GM23338 (cell line): ENCODE results near the gene IGF2R. TPM values are rescaled to one million over a fixed set of nuclear protein-coding genes. Genes with fewer than 3 reads are reported as not detected.

Experiments
- ATAC-seq: fragments of 200-7000 bp; cut with Tn5 transposase; 3 replicates; pipeline ENCODE4 v1.9.1; 2020
- DNase-seq: peaks from one replicate; pipeline ENCODE4 v3.0.0-alpha.2; 2015; ENCODE audit warnings: low spot score
- H2AFZ ChIP-seq: fragments of 200-600 bp; sonication (generic); 2 replicates; pipeline ENCODE4 v1.8.0; 2016; ENCODE audit warnings: antibody characterized with exemption, mild to moderate bottlenecking, moderate library complexity
- H3F3A ChIP-seq: fragments of 200-600 bp; sonication (generic); replicated peaks from 2 replicates; pipeline ENCODE4 v1.8.0; 2017; ENCODE audit warnings: antibody characterized with exemption, mixed run types, low read depth
- H3K27ac ChIP-seq: fragments of 200-600 bp; sonication (generic); 2 replicates; pipeline ENCODE4 v1.6.1; 2016; ENCODE audit warnings: low read depth
- H3K27me3 ChIP-seq: fragments of 200-600 bp; sonication (generic); 2 replicates; pipeline ENCODE4 v1.8.0; 2016; ENCODE audit warnings: mild to moderate bottlenecking, mixed run types, moderate library complexity; ENCODE audit not compliant: insufficient read depth
- H3K36me3 ChIP-seq: fragments of 200-600 bp; sonication (generic); 2 replicates; pipeline ENCODE4 v1.8.0; 2016; ENCODE audit warnings: mild to moderate bottlenecking; ENCODE audit not compliant: insufficient read depth
- H3K4me1 ChIP-seq: fragments of 200-600 bp; sonication (generic); 2 replicates; pipeline ENCODE4 v1.8.0; 2016; ENCODE audit warnings: mild to moderate bottlenecking, moderate library complexity; ENCODE audit not compliant: insufficient read depth
- H3K4me2 ChIP-seq: fragments of 200-600 bp; sonication (generic); 2 replicates; pipeline ENCODE4 v1.7.1; 2017; ENCODE audit warnings: mixed run types
- H3K4me3 ChIP-seq: fragments of 200-600 bp; sonication (generic); 2 replicates; pipeline ENCODE4 v1.6.1; 2016; ENCODE audit warnings: mixed run types
- H3K79me2 ChIP-seq: fragments of 200-600 bp; sonication (generic); replicated peaks from 2 replicates; pipeline ENCODE4 v1.8.0; 2017; ENCODE audit warnings: mild to moderate bottlenecking; ENCODE audit not compliant: insufficient read depth
- H3K9me2 ChIP-seq: fragments of 200-600 bp; sonication (generic); 2 replicates; pipeline ENCODE4 v1.8.0; 2017; ENCODE audit not compliant: insufficient read depth
- H4K20me1 ChIP-seq: fragments of 200-600 bp; sonication (generic); replicated peaks from 2 replicates; pipeline ENCODE4 v1.8.0; 2017; ENCODE audit warnings: mild to moderate bottlenecking; ENCODE audit not compliant: insufficient read depth
- H3K27ac Mint-ChIP-seq: 2 replicates; pipeline ENCODE4 v1.8.0; 2020; ENCODE audit warnings: inconsistent platforms, mild to moderate bottlenecking, moderate library complexity, mixed read lengths
- H3K27me3 Mint-ChIP-seq: 3 replicates; pipeline ENCODE4 v1.8.0; 2022; ENCODE audit warnings: low read depth, mild to moderate bottlenecking, moderate library complexity, mixed read lengths, inconsistent platforms; ENCODE audit not compliant: insufficient read depth, poor library complexity
- H3K36me3 Mint-ChIP-seq: 3 replicates; pipeline ENCODE4 v1.8.0; 2021; ENCODE audit warnings: low read depth, mild to moderate bottlenecking, inconsistent platforms, moderate library complexity, mixed read lengths
- H3K4me1 Mint-ChIP-seq: 3 replicates; pipeline ENCODE4 v1.8.0; 2020; ENCODE audit warnings: mild to moderate bottlenecking, inconsistent platforms, mixed read lengths
- H3K4me3 Mint-ChIP-seq: 3 replicates; pipeline ENCODE4 v1.8.0; 2021; ENCODE audit warnings: moderate library complexity, mild to moderate bottlenecking, inconsistent platforms, mixed read lengths
- H3K9me3 Mint-ChIP-seq: 3 replicates; pipeline ENCODE4 v1.8.0; 2020; ENCODE audit warnings: moderate library complexity, mild to moderate bottlenecking, inconsistent platforms, mixed read lengths
- ETS1 ChIP-seq: IDR thresholded peaks from 2 replicates; pipeline ENCODE4 v1.6.1; 2016; ENCODE audit warnings: antibody characterized with exemption
- JUNB ChIP-seq: IDR thresholded peaks from one replicate; pipeline ENCODE4 v1.6.1; 2016; ENCODE audit warnings: antibody characterized with exemption; ENCODE audit not compliant: unreplicated experiment
- REST ChIP-seq: IDR thresholded peaks from one replicate; pipeline ENCODE4 v1.6.1; 2018; ENCODE audit warnings: antibody characterized with exemption; ENCODE audit not compliant: unreplicated experiment
- STAT1 ChIP-seq: IDR thresholded peaks from one replicate; pipeline ENCODE4 v1.6.1; 2016; ENCODE audit warnings: antibody characterized with exemption; ENCODE audit not compliant: unreplicated experiment
- ZNF114 ChIP-seq: fragments of 250-450 bp; sonication (Bioruptor Pico); IDR thresholded peaks from 2 replicates; pipeline ENCODE4 v1.5.0; 2020; ENCODE audit warnings: mild to moderate bottlenecking, moderate library complexity
- ZNF331 ChIP-seq: fragments of 250-450 bp; sonication (Bioruptor Pico); IDR thresholded peaks from 2 replicates; pipeline ENCODE4 v1.5.0; 2020; ENCODE audit warnings: low read depth, mild to moderate bottlenecking, moderate library complexity
- polyA plus RNA-seq: library from polyadenylated mRNA; unstranded; fragments of >200 nt; fragmentation: Nextera tagmentation; extraction: Ambion mirVana; gene quantifications from 2 replicates; pipeline ENCODE4 v1.2.1, GENCODE V29; 2016
- total RNA-seq: library from RNA; depleted of rRNA; stranded (reverse); fragments of >200 nt; shearing (Covaris generic); gene quantifications from 2 replicates; pipeline ENCODE4 v1.2.3, GENCODE V29; 2014

Gene IGF2R
- total and polyA plus RNA-seq, 2 experiments from 2014 or later, result 12.5 to 76.4 TPM

DNA sequence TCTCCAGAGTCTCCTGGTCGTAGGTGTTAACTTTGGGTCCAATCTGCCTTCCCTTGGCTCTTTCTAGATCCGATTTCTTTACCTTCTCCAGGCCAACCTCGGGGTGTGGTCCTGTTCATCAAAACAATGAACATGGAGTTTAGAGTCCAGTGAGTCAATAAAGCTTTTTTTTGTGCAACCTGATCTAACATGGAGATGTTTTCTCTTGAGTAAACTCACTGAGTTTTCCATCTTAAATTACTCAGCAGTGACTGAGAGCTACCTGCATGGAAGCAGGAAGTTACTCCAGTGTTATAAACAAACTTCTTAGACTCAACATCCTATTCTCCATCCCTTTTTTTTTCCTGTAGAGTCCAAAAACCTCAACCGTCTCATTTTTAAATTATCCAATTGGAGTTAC lies 137.8 kb downstream of the IGF2R start:
- TF ChIP-seq ETS1 (no peak), STAT1 (no peak), JUNB (no peak), REST (no peak)
- Histone ChIP-seq H3K4me2 (no peak overlapping the region), H2AFZ (no peak overlapping the region), H3K4me1 (peaks cover 4% of the 10 kb centered on the region; the same call in 1 of the 2 replicates), H3K9me2 (no peaks in the 10 kb centered on the region), H3K27ac (no peak overlapping the region), H3K4me3 (no peak overlapping the region), H3K27me3 (no peaks in the 10 kb centered on the region), H3F3A (no peaks in the 10 kb centered on the region), H4K20me1 (peaks cover 1% of the 10 kb centered on the region; the same call in 1 of the 2 replicates), H3K36me3 (peaks cover 4% of the 10 kb centered on the region; the same call in 1 of the 2 replicates), H3K79me2 (no peaks in the 10 kb centered on the region)
- Mint-ChIP-seq H3K4me3 (no peak overlapping the region), H3K27ac (no peak overlapping the region), H3K36me3 (peaks cover 36% of the 10 kb centered on the region), H3K4me1 (peaks cover 15% of the 10 kb centered on the region), H3K9me3 (no peaks in the 10 kb centered on the region), H3K27me3 (peaks cover 2% of the 10 kb centered on the region)
- no peak for ATAC-seq
- DNase-seq, result no peak

GRCh38 chr6:160108077-160108476 lies 139.2 kb downstream of the IGF2R start:
- Histone ChIP-seq H3K79me2 (no peaks in the 10 kb centered on the region), H3K9me2 (no peaks in the 10 kb centered on the region), H3K4me1 (peaks cover 4% of the 10 kb centered on the region; the same call in 1 of the 2 replicates), H3F3A (no peaks in the 10 kb centered on the region), H3K27me3 (no peaks in the 10 kb centered on the region), H3K4me2 (no peak overlapping the region), H3K36me3 (peaks cover 4% of the 10 kb centered on the region; the same call in 1 of the 2 replicates), H4K20me1 (no peaks in the 10 kb centered on the region), H2AFZ (no peak overlapping the region), H3K27ac (no peak overlapping the region), H3K4me3 (no peak overlapping the region)
- H3K36me3 Mint-ChIP-seq, result peaks cover 34% of the 10 kb centered on the region
- peaks cover 6% of the 10 kb centered on the region for H3K27me3 Mint-ChIP-seq
- no peak overlapping the region for H3K4me3 Mint-ChIP-seq
- ATAC-seq (no peak), DNase-seq (no peak)
- no peak for TF ChIP-seq ZNF331
- TF ChIP-seq ZNF114 (CRISPR knock-in tag), result no peak
- H3K27ac Mint-ChIP-seq, result no peak overlapping the region
- H3K4me1 Mint-ChIP-seq, result peaks cover 18% of the 10 kb centered on the region
- H3K9me3 Mint-ChIP-seq, result no peaks in the 10 kb centered on the region
